HL-60 (cell line): ENCODE measurements around the gene GSTT4.

Source experiments
- DNase-seq, 2 experiments: peaks; one replicate each; pipeline ENCODE4 v3.0.0-alpha.2; 2010 to 2020; ENCODE audit warnings: low read depth in 1 of 2, low spot score in 1 of 2
- H3K27ac ChIP-seq: fragments of 250-450 bp; sonication (Bioruptor Pico); replicated peaks from 2 replicates; pipeline ENCODE4 v1.5.1; 2020; ENCODE audit warnings: mild to moderate bottlenecking, moderate library complexity
- H3K27me3 ChIP-seq: fragments of 250-450 bp; sonication (Bioruptor Pico); 2 replicates; pipeline ENCODE4 v1.5.1; 2021; ENCODE audit warnings: mild to moderate bottlenecking, moderate library complexity; ENCODE audit not compliant: insufficient read depth, poor library complexity, severe bottlenecking
- H3K4me3 ChIP-seq: replicated peaks from 2 replicates; pipeline ENCODE4 v1.5.1; 2011; ENCODE audit warnings: mild to moderate bottlenecking, control low read depth, low read length; ENCODE audit not compliant: insufficient read depth
- CTCF ChIP-seq: IDR thresholded peaks from one replicate; pipeline ENCODE4 v1.5.1; 2011; ENCODE audit warnings: low read length, control low read depth, inconsistent platforms; ENCODE audit not compliant: insufficient read depth
- GABPA ChIP-seq: IDR thresholded peaks from 2 replicates; pipeline ENCODE4 v1.6.1; 2012; ENCODE audit warnings: low read depth
- POLR2AphosphoS5 ChIP-seq: IDR thresholded peaks from 2 replicates; pipeline ENCODE4 v1.6.1; 2012; ENCODE audit warnings: low read depth
- SPI1 ChIP-seq: IDR thresholded peaks from 2 replicates; pipeline ENCODE4 v1.6.1; 2012; ENCODE audit warnings: low read depth, mild to moderate bottlenecking, borderline replicate concordance
- TF ChIP-seq, protein P1 (sequence below): IDR thresholded peaks from 2 replicates; pipeline ENCODE4 v1.6.1; 2012; ENCODE audit warnings: low read depth; ENCODE audit not compliant: insufficient replicate concordance

Gene GSTT4

DNA sequence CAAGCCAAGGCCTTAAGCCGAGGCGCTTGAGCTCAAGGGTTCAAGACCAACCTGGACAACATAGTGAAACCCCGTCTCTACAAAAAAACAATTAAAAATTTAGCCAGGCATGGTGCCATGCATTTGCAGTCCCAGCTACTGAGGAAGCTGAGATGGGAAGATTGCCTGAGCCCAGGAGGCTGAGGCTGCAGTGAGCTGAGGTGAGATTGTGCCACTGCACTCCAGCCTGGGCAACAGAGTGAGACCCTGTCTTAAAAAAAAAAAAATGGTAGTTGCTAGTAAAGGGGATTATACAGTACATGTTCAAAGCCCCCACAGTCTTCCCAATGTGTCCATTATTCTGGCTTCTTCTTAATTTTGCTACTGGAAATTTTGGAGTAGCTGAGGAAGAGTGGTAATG lies 24.1 kb upstream of the GSTT4 start:
- H3K4me3 ChIP-seq, result no peak overlapping the region
- H3K27me3 ChIP-seq, result no peaks in the 10 kb centered on the region
- TF ChIP-seq GABPA, result no peak
- TF ChIP-seq CTCF, result no peak
- TF ChIP-seq POLR2AphosphoS5, result no peak
- TF ChIP-seq, protein P1, sequence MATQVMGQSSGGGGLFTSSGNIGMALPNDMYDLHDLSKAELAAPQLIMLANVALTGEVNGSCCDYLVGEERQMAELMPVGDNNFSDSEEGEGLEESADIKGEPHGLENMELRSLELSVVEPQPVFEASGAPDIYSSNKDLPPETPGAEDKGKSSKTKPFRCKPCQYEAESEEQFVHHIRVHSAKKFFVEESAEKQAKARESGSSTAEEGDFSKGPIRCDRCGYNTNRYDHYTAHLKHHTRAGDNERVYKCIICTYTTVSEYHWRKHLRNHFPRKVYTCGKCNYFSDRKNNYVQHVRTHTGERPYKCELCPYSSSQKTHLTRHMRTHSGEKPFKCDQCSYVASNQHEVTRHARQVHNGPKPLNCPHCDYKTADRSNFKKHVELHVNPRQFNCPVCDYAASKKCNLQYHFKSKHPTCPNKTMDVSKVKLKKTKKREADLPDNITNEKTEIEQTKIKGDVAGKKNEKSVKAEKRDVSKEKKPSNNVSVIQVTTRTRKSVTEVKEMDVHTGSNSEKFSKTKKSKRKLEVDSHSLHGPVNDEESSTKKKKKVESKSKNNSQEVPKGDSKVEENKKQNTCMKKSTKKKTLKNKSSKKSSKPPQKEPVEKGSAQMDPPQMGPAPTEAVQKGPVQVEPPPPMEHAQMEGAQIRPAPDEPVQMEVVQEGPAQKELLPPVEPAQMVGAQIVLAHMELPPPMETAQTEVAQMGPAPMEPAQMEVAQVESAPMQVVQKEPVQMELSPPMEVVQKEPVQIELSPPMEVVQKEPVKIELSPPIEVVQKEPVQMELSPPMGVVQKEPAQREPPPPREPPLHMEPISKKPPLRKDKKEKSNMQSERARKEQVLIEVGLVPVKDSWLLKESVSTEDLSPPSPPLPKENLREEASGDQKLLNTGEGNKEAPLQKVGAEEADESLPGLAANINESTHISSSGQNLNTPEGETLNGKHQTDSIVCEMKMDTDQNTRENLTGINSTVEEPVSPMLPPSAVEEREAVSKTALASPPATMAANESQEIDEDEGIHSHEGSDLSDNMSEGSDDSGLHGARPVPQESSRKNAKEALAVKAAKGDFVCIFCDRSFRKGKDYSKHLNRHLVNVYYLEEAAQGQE, result no peak
- TF ChIP-seq SPI1, result no peak
- no peak for DNase-seq
- H3K27ac ChIP-seq, result no peak overlapping the region

DNA sequence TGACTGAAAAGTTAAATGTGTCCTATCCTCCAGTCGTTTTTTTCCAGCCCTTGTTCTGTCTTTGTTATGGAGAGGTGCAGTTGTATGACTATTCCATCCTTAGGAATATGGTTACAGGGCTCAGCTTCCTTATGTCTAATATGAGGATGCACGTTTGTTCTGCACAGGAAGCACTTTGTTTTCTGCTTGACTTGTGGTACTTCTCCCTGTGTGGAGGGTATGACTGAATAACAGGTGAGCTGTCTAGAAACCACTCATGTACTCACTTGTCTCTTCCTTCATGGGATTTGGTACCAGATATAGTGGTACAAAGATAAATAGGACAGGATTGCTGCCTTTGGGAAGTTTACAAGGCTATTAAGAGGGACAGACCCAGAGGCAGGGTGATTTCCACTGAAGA lies 23.3 kb upstream of the GSTT4 start:
- DNase-seq, result no peak
- TF ChIP-seq GABPA (no peak), POLR2AphosphoS5 (no peak), SPI1 (no peak), CTCF (no peak)
- TF ChIP-seq, protein P1, result no peak
- no peak overlapping the region for H3K27ac ChIP-seq
- no peaks in the 10 kb centered on the region for H3K27me3 ChIP-seq
- H3K4me3 ChIP-seq, result no peak overlapping the region

- DNase-seq, result no peak
- H3K27me3 ChIP-seq, result no peaks in the 10 kb centered on the region
- no peak for TF ChIP-seq POLR2AphosphoS5
- no peak for TF ChIP-seq SPI1
Measured at GRCh38 chr22:24027991-24028390, 22.7 kb upstream of the GSTT4 start.

GRCh38 chr22:24027389-24027975 lies 22.2 kb upstream of the GSTT4 start:
- no peak for DNase-seq

More at GRCh38 chr22:24027991-24028390, 22.7 kb upstream of the GSTT4 start:
- Histone ChIP-seq H3K27ac (no peak overlapping the region), H3K4me3 (no peak overlapping the region)

More at GRCh38 chr22:24027389-24027975, 22.2 kb upstream of the GSTT4 start:
- Histone ChIP-seq H3K4me3 (no peak overlapping the region), H3K27me3 (no peaks in the 10 kb centered on the region), H3K27ac (no peak overlapping the region)
- TF ChIP-seq CTCF, result no peak
- TF ChIP-seq SPI1, result no peak
- no peak for TF ChIP-seq GABPA
- no peak for TF ChIP-seq POLR2AphosphoS5
- TF ChIP-seq, protein P1, result no peak
